MV-4-11 (cell line): ENCODE data around the gene EDRF1.

ENCODE experiments used
- DNase-seq: peaks from one replicate; lab custom pipeline; 2025; lab: John Stamatoyannopoulos, UW

Gene EDRF1

DNA sequence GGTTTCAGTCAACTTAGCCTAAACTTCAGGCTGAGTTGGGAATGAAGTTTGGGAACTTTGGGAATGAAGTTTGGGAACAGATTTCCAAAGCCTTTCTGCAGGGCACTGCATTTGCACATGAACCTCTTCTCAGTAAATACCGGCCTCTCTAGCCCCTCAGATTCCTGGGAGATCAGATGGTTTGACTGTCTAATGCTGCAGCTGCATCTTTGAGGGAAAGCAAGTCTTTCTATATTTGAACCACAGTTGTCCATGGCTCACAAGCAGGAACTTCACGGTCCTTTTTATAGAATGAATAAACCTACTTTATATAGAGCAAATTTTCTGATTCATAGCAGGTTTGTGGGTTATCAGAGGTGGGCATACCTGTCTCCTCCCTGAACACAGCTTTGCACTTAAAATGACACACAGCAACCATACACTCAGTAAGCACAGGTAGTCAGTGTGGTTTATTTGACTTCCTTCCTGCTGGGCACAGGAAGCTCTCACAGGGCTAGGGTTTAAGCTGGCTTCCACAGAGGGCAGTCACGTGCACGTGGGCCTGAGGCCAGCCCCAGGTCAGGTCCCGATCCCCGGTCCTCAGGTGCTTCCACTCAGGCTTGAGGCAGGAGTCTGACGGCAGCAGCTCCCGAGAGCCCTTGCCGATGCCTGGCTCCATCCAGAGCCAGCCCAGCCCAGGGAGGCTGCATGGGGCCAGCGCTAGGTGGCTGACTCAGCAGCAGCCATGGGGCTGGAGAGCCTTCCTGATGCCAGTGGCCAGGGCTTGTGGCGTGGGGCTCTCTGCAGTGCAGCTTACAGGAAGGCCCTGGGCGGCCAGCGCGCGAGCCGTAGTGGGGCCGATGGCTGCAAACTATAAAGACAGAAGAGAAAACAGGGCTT, 68.9 kb downstream of the EDRF1 start:
- DNase-seq: no peak

GRCh38 chr10:125792342-125793300, 73.1 kb downstream of the EDRF1 start:
- DNase-seq: no peak

GRCh38 chr10:125795128-125795527, 75.6 kb downstream of the EDRF1 start:
- DNase-seq: no peak

GRCh38 chr10:125795637-125796190, 76.2 kb downstream of the EDRF1 start:
- no peak for DNase-seq

- DNase-seq: no peak
Observed at GRCh38 chr10:125797424-125797823, 77.9 kb downstream of the EDRF1 start.

GRCh38 chr10:125797994-125798662, 78.6 kb downstream of the EDRF1 start:
- no peak for DNase-seq

- no peak for DNase-seq
Observed at GRCh38 chr10:125799451-125800182, 80.1 kb downstream of the EDRF1 start.

DNA sequence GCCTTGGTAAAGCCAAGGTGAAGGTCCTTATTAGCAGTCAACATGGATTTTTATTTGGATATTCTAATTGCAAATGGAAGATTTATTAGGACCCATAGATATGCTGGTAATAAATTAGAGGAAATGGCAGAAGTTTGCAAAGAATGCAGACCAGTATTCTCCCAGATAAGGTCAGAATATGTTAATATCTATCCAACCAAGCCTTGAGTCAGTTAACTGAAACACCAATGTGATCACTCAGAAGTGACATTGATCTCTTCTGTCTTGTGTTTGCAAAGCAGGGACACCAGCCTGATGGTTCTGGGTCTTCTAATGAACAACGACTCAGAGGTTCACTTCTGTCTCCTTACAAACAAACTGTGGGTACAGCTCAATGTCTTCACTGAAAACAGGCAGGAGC, 82.1 kb downstream of the EDRF1 start:
- DNase-seq: no peak

DNA sequence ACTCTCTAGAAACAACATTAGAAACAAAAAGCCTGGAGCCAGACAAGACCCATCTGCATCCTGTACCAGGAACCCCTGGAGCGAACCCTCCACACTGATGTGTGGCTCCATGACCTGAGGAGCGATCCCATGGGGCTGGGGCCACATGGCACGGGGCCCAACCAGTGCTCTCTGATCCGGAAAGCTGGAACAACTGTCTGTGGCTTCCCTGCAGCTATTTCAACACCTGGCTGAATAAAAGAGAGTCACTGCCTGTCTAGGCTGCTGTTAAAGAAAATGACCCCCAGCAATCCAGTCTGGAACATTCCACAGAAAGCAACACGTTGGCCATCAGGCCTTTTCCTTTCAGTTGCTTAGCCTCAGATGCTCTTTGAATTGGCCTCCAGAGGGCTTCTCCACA, 82.6 kb downstream of the EDRF1 start:
- no peak for DNase-seq

DNA sequence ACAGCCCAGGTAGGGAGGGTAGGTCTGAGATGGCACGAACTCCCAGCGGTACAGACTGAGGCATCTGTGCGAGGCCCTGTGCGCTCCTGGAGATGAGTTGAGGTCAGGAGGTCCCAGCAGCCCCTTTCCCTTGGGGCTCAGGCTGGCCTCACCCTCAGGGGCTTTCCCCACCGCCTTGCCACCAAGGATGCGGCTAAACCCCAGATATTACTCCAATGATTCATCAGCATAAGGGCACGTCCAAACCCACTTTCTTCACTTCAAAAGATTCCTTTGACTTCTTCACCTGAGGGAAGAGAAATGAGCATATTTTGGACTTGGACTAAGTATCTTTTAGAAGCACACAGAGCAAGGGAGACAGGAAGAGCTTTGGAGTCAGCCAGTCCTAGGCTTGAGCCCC, 83.2 kb downstream of the EDRF1 start:
- DNase-seq: no peak

- DNase-seq: no peak
Observed at GRCh38 chr10:125808047-125808446, 88.5 kb downstream of the EDRF1 start.

- DNase-seq: no peak
Observed at GRCh38 chr10:125811251-125811650, 91.7 kb downstream of the EDRF1 start.

DNA sequence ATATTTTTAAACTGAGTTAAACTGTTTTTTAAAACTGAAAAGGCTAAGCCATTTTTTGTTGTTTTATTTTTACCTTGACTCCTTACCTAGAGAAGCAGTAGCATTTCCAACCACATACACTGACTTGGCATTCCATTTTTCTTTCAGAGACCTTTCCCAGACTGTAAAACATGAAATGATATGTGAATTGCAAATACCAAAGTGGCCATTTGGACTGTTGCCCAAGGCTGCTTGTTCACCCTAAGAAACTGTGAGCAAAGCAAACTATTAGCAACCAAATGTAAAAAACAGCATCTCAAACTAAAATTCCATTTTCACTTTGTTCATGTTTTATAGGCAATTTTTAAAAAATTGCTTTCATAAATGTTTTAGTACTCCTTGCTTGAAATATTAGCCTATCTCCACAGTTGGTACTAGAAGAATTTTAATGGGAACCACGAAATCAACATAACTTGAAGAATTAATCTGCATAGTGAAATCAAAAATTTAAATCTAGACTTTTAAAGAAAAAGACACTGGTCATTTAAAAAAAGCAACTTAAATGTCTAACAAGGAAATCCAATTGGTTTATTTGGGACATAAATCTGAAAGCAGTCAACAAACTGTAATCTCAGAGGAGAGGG, 92.7 kb downstream of the EDRF1 start:
- DNase-seq: no peak
